ENCODE measurements around the gene HELQ.

Gene HELQ

GRCh38 chr4:83389756-83390505 is 65.7 kb downstream of the HELQ start:
- H3K36me3 ChIP-seq, result no peaks in the 10 kb centered on the region
- no peak for DNase-seq
- H3K4me3 ChIP-seq (ENCODE audit: low read depth, low read length), result no peak overlapping the region
- no peak for TF ChIP-seq CTCF (IDR thresholded peaks at IDR 0.05; ENCODE audit: low read depth, low read length)
- H3K9me3 ChIP-seq (ENCODE audit: severe bottlenecking), result no peaks in the 10 kb centered on the region
- no peak overlapping the region for H3K27ac ChIP-seq
- no peaks in the 10 kb centered on the region for H3K27me3 ChIP-seq (ENCODE audit: insufficient read depth, low read depth, severe bottlenecking)

GRCh38 chr4:83389037-83389720 is 66.4 kb downstream of the HELQ start:
- H3K4me3 ChIP-seq (ENCODE audit: low read depth, low read length), result no peak overlapping the region
- H3K9me3 ChIP-seq (ENCODE audit: severe bottlenecking), result no peaks in the 10 kb centered on the region
- no peaks in the 10 kb centered on the region for H3K27me3 ChIP-seq (ENCODE audit: insufficient read depth, low read depth, severe bottlenecking)
- TF ChIP-seq CTCF (IDR thresholded peaks at IDR 0.05; ENCODE audit: low read depth, low read length), result no peak
- H3K27ac ChIP-seq, result no peak overlapping the region
- DNase-seq, result no peak
- no peaks in the 10 kb centered on the region for H3K36me3 ChIP-seq

- Histone ChIP-seq H3K9me3 (ENCODE audit: severe bottlenecking) (no peaks in the 10 kb centered on the region), H3K36me3 (no peaks in the 10 kb centered on the region), H3K27me3 (ENCODE audit: insufficient read depth, low read depth, severe bottlenecking) (no peaks in the 10 kb centered on the region), H3K4me3 (ENCODE audit: low read depth, low read length) (no peak overlapping the region), H3K27ac (no peak overlapping the region)
- no peak for DNase-seq
- no peak for TF ChIP-seq CTCF (IDR thresholded peaks at IDR 0.05; ENCODE audit: low read depth, low read length)
These were observed 67.3 kb downstream of the HELQ start for GRCh38 chr4:83388313-83388676.

GRCh38 chr4:83387476-83388312 is 67.9 kb downstream of the HELQ start:
- Histone ChIP-seq H3K27ac (no peak overlapping the region), H3K27me3 (ENCODE audit: insufficient read depth, low read depth, severe bottlenecking) (no peaks in the 10 kb centered on the region), H3K9me3 (ENCODE audit: severe bottlenecking) (no peaks in the 10 kb centered on the region), H3K4me3 (ENCODE audit: low read depth, low read length) (no peak overlapping the region), H3K36me3 (no peaks in the 10 kb centered on the region)
- DNase-seq, result no peak
- TF ChIP-seq CTCF (IDR thresholded peaks at IDR 0.05; ENCODE audit: low read depth, low read length), result no peak

- Histone ChIP-seq H3K4me3 (ENCODE audit: low read depth, low read length) (no peak overlapping the region), H3K36me3 (no peaks in the 10 kb centered on the region), H3K9me3 (ENCODE audit: severe bottlenecking) (no peaks in the 10 kb centered on the region), H3K27me3 (ENCODE audit: insufficient read depth, low read depth, severe bottlenecking) (no peaks in the 10 kb centered on the region), H3K27ac (no peak overlapping the region)
- DNase-seq, result no peak
- TF ChIP-seq CTCF (IDR thresholded peaks at IDR 0.05; ENCODE audit: low read depth, low read length), result no peak
These were observed 68.6 kb downstream of the HELQ start for GRCh38 chr4:83387012-83387411.

All from WERI-Rb-1 (cell line).